HG03520 (cell line): ENCODE results near the gene MTUS2.
A peak's percentile ranks its signal among the peaks of the same experiment; 100 is the strongest.

Source experiments
- ATAC-seq: cut with Tn5 transposase; IDR thresholded peaks from one replicate; pipeline ENCODE4 v1.9.1; 2021; ENCODE audit warnings: mild to moderate bottlenecking, moderate library complexity; ENCODE audit not compliant: unreplicated experiment

Gene MTUS2

GRCh38 chr13:28820099-28821051 lies at the start of gene MTUS2:
TSS of gene MTUS2 (plus strand) at chr13:28820339.
- peak; percentile 51 for ATAC-seq

DNA sequence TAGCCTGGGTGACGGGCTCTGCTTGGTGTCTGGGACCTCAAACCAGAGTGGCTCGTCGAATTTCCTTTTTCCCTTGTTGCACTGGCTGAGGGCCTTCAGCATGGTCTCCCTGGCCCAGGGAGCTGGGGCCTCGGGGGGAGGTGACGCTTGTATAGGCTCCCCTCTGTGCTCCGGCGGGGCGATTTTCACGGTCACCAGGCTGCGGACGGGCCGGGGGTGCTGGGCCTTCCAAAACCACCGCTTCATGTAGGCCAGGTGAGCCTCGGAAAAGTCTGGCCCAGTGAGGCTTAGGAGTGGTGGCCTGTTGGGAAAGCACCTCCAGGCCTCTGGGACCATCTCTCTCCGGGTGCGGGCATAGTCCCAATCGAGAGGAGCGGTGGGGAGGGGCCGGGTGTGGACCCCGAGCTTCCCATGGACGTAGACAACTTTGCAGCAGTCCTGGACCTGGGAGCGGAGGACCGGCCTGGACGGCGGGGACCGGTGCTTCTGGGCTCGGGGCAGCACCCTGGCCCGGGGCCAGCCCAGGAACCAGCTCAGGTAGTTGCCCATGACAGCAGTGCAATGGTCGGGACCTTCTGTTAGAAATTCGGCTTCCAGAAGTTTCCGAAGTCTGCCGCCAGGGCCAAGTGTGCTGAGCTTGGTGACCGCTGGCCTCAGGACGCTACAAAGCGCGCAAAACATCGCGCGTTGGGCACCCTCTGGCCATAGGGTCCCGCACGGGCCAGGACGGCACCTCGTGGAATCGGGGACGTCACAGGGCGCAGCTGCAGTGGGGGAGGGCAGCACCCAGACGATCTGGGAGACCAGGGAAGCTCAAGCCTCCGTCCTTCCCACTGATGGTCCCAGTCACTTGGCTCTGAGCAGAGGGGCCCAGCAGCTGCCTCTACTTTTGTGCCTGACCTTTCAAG lies 41.6 kb upstream of the MTUS2 start:
- no peak for ATAC-seq

DNA sequence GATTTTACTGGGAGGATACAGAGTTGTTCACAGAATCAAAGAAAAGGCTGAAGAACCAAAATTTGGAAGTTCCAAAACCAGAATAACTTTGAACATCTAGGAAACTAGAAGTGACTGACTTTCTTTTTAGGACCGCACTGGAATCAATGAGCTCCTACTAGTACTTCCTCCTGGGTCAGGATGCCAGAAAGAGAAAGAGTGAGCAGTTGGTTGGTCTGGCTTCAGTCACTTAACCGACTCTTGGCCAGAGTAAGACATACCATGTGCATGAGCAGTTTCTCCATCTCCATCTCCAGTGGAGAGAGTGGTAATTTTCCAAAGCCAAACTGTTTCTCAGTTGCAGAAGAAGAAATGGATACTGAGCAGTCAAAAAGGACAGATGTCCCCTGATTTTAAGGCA lies 27.1 kb upstream of the MTUS2 start:
- ATAC-seq: no peak

DNA sequence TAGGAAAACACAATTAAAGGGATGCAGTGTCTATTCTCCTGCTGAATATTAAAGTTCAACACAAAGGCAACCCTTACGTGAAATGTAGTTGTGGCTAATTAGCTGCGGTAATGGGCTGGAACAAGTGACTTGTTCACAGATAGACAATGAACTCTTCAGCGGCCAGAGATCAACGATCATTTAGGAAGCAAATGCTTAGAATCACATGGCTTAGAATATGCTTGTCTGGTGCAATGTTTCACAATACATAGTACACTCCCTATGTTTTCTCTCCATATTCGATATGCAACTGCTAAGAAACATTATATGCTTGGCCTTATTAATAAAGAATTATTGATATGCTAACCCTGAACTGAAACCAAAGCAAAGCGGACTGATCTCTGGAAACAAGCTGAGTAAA lies 25.7 kb upstream of the MTUS2 start:
- ATAC-seq: no peak

- no peak for ATAC-seq
Observed at GRCh38 chr13:28796938-28797257, 23.2 kb upstream of the MTUS2 start.

DNA sequence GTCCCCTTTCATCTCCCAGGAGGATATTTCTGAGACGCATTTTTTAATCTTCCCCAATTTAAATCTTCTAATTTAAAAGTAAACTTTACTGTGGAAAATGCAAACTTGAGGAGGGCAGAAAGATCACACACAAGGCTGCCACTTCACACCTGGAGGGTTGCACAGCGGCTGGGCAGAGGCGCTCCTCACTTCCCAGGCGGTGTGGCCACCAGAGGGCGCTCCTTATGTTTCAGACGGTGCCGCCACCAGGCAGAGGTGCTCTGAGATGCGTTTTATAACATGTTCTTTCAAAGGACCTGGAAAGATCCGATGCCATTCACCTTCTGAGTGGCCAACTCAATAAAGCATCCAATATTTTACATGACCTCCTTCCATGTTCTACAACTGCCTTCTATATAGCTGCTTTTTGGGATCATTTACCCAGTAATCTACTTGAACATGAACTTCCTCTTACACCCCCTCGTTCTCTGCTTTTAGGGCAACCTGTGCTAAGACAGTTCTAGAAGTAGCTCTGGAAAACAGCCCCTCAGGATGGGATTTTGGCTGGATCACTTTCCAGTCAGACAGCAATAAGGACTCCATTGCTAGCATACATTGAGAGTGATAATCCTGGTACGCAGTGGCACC lies 14.8 kb upstream of the MTUS2 start:
- ATAC-seq: no peak

DNA sequence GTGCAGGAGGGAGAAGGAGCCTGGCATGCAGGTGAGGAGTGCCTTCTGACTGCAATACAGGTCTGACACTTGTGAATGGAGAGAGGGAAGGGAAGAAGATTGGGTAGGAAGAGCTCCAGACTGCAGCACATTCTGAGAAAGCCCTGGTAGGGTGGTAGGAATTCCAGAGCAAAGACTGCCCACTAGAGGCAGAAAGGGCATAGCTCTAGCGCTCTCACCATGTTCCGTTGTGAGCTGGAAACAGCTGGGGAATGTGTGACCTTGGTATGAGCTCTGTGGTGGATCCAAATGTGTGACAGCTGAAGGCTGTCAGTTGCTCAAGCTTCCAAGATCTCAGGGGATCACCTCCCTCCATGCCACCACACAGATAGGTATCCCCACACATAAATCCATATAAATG lies 2.9 kb upstream of the MTUS2 start:
- ATAC-seq: no peak

- no peak for ATAC-seq
Observed at GRCh38 chr13:28819046-28819730, 951 bp upstream of the MTUS2 start.

GRCh38 chr13:28819735-28820098 lies 422 bp upstream of the MTUS2 start:
- ATAC-seq: peak; percentile 71

GRCh38 chr13:28822151-28822550 lies 2.0 kb downstream of the MTUS2 start:
- no peak for ATAC-seq

GRCh38 chr13:28822801-28823200 lies 2.7 kb downstream of the MTUS2 start:
- no peak for ATAC-seq

DNA sequence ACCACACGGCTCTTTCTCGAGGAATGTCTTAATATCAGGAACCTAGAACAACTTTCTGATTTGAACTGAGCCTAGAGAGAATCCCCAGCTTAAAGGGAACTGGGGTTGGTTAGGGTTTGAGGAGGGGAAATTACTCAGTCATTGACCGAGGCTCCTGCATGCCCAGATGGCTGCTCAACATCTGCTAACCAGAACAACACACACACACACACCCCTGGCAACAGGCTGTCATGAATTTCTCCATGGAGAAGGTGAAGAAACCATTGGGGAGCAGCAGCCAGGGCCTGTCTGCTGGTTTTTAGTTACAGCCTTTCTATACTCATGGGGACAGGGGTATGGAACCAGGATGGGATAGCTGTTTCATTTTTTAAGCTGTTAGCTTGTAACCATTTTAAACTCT lies 5.2 kb downstream of the MTUS2 start:
- ATAC-seq: no peak

DNA sequence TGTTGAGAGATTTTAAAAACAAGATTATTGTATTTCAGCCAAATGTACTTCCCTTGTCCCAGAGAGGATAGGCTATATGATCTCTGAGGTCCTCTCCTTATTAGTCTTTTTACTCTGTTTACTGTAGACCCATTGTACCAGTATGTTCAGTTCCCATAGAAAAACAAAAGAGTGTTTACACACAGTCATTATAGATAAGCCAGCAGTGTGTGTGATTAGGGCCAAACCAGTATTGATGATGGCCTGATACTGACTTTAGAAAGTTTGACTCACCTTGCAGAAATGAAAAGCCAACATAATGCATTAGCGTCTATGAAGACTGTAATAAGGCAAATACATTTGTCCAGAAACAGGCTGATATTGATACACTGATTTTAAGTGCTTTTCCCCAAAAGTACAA lies 6.2 kb downstream of the MTUS2 start:
- no peak for ATAC-seq

- ATAC-seq: no peak
Observed at GRCh38 chr13:28830580-28830979, 10.4 kb downstream of the MTUS2 start.

GRCh38 chr13:28831117-28831516 lies 11.0 kb downstream of the MTUS2 start:
- ATAC-seq: no peak

GRCh38 chr13:28837111-28837510 lies 17.0 kb downstream of the MTUS2 start:
- no peak for ATAC-seq

GRCh38 chr13:28843639-28844038 lies 23.5 kb downstream of the MTUS2 start:
- no peak for ATAC-seq

- no peak for ATAC-seq
Observed at GRCh38 chr13:28849441-28849840, 29.3 kb downstream of the MTUS2 start.

GRCh38 chr13:28850226-28850625 lies 30.1 kb downstream of the MTUS2 start:
- ATAC-seq: no peak

DNA sequence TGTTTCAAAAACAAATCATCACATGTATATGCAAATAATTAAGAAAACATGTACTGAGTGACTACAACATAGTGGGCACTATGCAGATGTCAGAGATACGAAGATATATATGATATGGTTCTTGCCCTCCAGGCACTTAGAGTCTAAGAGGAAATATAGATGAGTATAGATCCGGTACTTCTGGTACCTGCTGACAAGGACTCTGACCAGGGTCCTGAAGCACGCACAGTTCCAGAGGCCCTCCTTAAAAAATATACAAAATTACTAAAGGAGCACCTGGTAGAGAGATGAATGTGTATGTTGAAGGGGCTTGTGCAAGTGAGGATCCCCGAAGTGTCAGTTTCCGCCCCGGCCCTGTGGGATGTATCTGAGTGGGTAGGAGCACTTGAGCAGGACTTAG lies 31.3 kb downstream of the MTUS2 start:
- no peak for ATAC-seq

- ATAC-seq: no peak
Observed at GRCh38 chr13:28854657-28855056, 34.5 kb downstream of the MTUS2 start.
